ENCODE results near the gene SIK3.

DNA sequence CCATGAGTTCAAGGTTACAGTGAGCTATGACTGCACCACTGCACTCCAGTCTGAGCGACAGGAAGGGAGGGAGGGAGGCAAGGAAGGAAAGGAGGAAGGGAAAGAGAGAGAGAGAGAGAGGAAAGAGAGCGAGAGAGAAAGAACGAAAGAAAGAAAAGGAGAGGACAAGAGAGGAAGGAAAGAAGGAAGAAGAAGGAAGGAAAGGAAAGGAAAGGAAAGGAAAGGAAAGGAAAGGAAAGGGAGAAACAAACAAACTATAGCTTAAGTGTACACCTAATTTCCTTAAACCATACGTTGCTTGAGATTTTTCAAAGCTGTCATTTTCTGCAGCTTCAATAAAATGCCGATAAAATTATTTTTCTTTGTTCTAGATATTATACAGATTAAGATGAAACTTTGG, 180.6 kb downstream of the SIK3 start:
- TF ChIP-seq, protein P1, sequence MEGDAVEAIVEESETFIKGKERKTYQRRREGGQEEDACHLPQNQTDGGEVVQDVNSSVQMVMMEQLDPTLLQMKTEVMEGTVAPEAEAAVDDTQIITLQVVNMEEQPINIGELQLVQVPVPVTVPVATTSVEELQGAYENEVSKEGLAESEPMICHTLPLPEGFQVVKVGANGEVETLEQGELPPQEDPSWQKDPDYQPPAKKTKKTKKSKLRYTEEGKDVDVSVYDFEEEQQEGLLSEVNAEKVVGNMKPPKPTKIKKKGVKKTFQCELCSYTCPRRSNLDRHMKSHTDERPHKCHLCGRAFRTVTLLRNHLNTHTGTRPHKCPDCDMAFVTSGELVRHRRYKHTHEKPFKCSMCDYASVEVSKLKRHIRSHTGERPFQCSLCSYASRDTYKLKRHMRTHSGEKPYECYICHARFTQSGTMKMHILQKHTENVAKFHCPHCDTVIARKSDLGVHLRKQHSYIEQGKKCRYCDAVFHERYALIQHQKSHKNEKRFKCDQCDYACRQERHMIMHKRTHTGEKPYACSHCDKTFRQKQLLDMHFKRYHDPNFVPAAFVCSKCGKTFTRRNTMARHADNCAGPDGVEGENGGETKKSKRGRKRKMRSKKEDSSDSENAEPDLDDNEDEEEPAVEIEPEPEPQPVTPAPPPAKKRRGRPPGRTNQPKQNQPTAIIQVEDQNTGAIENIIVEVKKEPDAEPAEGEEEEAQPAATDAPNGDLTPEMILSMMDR (IDR thresholded peaks at IDR 0.05), result no peak
- no peak for TF ChIP-seq POLR2A (IDR thresholded peaks at IDR 0.05)
